GM10266 (cell line): ENCODE results near the gene FXYD2.

ENCODE experiments used
- DNase-seq: peaks from one replicate; pipeline ENCODE4 v3.0.0; 2012; ENCODE audit errors: extremely low spot score
- TF ChIP-seq, protein P1 (sequence below): IDR thresholded peaks from 2 replicates; pipeline ENCODE4 v1.5.1; 2012; ENCODE audit warnings: mild to moderate bottlenecking, low read depth; ENCODE audit not compliant: control insufficient read depth, insufficient read depth; ENCODE audit errors: missing control alignments

FXYD2 gene

GRCh38 chr11:117786135-117786870 lies 38.2 kb downstream of the FXYD2 start:
- TF ChIP-seq, protein P1, sequence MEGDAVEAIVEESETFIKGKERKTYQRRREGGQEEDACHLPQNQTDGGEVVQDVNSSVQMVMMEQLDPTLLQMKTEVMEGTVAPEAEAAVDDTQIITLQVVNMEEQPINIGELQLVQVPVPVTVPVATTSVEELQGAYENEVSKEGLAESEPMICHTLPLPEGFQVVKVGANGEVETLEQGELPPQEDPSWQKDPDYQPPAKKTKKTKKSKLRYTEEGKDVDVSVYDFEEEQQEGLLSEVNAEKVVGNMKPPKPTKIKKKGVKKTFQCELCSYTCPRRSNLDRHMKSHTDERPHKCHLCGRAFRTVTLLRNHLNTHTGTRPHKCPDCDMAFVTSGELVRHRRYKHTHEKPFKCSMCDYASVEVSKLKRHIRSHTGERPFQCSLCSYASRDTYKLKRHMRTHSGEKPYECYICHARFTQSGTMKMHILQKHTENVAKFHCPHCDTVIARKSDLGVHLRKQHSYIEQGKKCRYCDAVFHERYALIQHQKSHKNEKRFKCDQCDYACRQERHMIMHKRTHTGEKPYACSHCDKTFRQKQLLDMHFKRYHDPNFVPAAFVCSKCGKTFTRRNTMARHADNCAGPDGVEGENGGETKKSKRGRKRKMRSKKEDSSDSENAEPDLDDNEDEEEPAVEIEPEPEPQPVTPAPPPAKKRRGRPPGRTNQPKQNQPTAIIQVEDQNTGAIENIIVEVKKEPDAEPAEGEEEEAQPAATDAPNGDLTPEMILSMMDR, result no peak
- DNase-seq, result no peak

DNA sequence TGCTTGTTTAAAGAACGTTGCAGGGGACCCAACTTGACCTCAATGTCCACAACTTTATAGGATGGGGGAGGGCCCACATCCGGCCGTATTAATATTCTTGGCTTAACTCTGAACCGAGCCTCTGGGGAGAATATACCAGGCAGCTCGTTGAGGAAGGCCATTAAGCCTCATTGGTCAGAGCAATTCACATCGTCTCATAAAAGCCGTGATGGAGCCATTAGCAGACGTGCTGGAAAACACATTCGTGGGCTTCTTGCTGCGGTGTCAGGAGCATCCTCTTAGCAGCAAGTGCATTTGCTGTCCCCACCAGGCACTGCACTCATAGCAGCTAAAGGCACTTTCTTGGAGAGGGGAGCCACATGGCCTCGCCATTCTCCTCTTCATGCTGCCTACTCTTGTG lies 42.4 kb downstream of the FXYD2 start:
- TF ChIP-seq, protein P1, result no peak
- DNase-seq, result no peak

- TF ChIP-seq, protein P1, result no peak
- DNase-seq, result no peak
These were observed 42.9 kb downstream of the FXYD2 start for GRCh38 chr11:117781627-117782026.

DNA sequence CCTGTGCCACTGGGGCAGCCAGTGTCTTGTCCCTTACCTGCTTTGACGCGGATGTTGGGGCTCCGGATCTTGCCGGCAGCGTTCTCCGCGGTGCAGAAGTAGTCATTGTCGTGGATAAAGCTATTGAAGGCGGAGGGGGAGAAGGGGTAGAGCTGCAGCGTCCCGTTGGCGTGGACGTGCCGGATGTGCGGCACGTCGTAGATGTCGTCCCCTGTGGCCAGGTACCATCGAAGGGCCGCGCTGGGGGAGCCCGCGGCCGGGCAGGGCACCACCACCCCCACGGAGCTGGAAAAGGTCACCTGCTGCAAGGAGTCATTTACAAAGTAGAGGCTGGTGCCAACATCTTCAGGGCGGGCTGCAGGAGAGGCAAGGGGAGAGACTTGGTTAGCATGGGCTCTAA lies 44.1 kb downstream of the FXYD2 start:
- TF ChIP-seq, protein P1, result no peak
- no peak for DNase-seq

- DNase-seq, result no peak
- TF ChIP-seq, protein P1, result no peak
These were observed 50.0 kb downstream of the FXYD2 start for GRCh38 chr11:117774553-117774952.

DNA sequence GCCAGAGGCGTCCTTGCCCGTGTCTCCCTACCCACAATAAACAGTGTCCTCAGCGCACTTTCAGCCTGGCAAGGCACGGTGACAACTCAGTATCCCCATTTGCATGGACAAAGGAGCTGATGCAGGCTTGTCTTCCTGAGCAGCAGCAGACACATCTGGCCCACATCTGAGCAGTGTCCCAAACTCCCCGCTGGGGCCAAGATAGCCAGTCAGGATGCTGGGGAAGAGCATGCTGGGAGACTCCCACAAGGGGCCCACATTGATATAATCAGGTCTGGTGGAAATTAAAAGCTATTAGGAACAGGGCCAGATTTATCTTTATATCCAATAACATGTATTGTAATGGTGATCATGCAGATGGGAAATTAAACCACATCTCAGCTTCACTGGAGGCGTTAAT lies 52.2 kb downstream of the FXYD2 start:
- TF ChIP-seq, protein P1, result no peak
- no peak for DNase-seq

GRCh38 chr11:117771841-117772240 lies 52.7 kb downstream of the FXYD2 start:
- no peak for DNase-seq
- TF ChIP-seq, protein P1, result no peak
